B cell (primary cell): Measurements from ENCODE around the gene PLG.

Experiments used
- EZH2 ChIP-seq: IDR thresholded peaks from 2 replicates; pipeline ENCODE4 v1.6.1; 2012; ENCODE audit warnings: borderline replicate concordance, low read depth, mild to moderate bottlenecking, moderate library complexity, low read length; ENCODE audit not compliant: insufficient read depth, poor library complexity, severe bottlenecking
- TF ChIP-seq, protein P1 (sequence below): fragments of 200-600 bp; IDR thresholded peaks from one replicate; pipeline ENCODE4 v1.8.0; 2022; ENCODE audit warnings: antibody characterized with exemption, mild to moderate bottlenecking

DNA sequence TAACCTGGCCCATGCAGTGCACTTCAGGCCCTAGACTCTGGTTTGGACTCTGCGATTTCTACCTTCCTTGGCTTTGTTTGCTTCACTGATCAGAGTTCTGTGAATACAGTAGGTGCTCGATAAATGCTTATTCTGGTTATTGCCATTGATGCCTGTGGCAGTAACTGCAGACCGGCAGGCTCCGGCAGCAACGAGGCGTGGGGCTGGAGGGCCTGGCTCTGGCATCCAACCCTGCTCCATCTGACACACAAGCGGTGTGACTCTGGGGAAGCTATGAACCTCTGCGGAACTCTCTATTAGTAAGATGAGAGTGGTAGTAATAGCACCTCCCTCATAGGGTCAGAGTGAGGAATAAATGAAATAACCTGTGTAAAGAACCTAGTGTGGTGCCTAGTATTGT is 66.1 kb downstream of the PLG start:
- TF ChIP-seq, protein P1, sequence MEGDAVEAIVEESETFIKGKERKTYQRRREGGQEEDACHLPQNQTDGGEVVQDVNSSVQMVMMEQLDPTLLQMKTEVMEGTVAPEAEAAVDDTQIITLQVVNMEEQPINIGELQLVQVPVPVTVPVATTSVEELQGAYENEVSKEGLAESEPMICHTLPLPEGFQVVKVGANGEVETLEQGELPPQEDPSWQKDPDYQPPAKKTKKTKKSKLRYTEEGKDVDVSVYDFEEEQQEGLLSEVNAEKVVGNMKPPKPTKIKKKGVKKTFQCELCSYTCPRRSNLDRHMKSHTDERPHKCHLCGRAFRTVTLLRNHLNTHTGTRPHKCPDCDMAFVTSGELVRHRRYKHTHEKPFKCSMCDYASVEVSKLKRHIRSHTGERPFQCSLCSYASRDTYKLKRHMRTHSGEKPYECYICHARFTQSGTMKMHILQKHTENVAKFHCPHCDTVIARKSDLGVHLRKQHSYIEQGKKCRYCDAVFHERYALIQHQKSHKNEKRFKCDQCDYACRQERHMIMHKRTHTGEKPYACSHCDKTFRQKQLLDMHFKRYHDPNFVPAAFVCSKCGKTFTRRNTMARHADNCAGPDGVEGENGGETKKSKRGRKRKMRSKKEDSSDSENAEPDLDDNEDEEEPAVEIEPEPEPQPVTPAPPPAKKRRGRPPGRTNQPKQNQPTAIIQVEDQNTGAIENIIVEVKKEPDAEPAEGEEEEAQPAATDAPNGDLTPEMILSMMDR, result no peak
- no peak for TF ChIP-seq EZH2
